Measurements from ENCODE around the gene CD200.

The CD200 gene

DNA sequence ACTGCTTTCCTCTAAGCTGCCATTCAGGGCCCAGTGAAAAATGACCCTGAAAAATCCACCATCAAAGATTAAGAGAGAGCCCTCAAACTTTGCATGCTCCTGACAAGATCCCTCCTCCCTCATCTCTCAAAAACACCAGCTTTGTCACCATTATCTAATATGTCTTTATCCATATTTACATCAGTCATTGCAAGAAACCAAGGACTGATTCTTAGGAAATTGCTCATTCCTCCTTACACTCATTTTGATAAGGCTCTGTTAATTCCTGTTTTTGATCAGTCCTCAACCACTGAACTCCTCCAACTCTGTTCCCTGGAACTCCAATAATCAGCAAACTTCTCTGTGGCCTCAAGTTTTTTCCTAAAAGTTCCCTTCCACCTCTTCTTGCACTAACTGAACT, 51.8 kb downstream of the CD200 start:
- TF ChIP-seq TAF1 (IDR thresholded peaks at IDR 0.05; ENCODE audit: low read depth) (no peak), MAX (IDR thresholded peaks at IDR 0.05) (no peak), ZBTB7A (IDR thresholded peaks at IDR 0.05; ENCODE audit: low read depth) (no peak), NFIC (IDR thresholded peaks at IDR 0.05) (no peak), EP300 (IDR thresholded peaks at IDR 0.05; ENCODE audit: borderline replicate concordance) (no peak), TEAD4 (IDR thresholded peaks at IDR 0.05) (no peak), RAD21 (IDR thresholded peaks at IDR 0.05; ENCODE audit: low read depth) (no peak), TCF12 (IDR thresholded peaks at IDR 0.05; ENCODE audit: low read depth) (no peak), FOXM1 (IDR thresholded peaks at IDR 0.05; ENCODE audit: borderline replicate concordance, low read depth) (no peak), CEBPB (IDR thresholded peaks at IDR 0.05) (no peak), EGR1 (IDR thresholded peaks at IDR 0.05) (no peak), CREB1 (IDR thresholded peaks at IDR 0.05; ENCODE audit: low read depth) (no peak), REST (IDR thresholded peaks at IDR 0.05; ENCODE audit: low read depth) (no peak), YY1 (IDR thresholded peaks at IDR 0.05; ENCODE audit: low read depth) (no peak)
- TF ChIP-seq, protein P1, sequence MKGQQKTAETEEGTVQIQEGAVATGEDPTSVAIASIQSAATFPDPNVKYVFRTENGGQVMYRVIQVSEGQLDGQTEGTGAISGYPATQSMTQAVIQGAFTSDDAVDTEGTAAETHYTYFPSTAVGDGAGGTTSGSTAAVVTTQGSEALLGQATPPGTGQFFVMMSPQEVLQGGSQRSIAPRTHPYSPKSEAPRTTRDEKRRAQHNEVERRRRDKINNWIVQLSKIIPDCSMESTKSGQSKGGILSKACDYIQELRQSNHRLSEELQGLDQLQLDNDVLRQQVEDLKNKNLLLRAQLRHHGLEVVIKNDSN (IDR thresholded peaks at IDR 0.05) = no peak

- TF ChIP-seq YY1 (IDR thresholded peaks at IDR 0.05; ENCODE audit: low read depth) = no peak
- no peak for TF ChIP-seq EGR1 (IDR thresholded peaks at IDR 0.05)
- TF ChIP-seq RAD21 (IDR thresholded peaks at IDR 0.05; ENCODE audit: low read depth) = no peak
- TF ChIP-seq FOXM1 (IDR thresholded peaks at IDR 0.05; ENCODE audit: borderline replicate concordance, low read depth) = no peak
- TF ChIP-seq CREB1 (IDR thresholded peaks at IDR 0.05; ENCODE audit: low read depth) = no peak
Measured at GRCh38 chr3:112388972-112389371, 56.0 kb downstream of the CD200 start.

DNA sequence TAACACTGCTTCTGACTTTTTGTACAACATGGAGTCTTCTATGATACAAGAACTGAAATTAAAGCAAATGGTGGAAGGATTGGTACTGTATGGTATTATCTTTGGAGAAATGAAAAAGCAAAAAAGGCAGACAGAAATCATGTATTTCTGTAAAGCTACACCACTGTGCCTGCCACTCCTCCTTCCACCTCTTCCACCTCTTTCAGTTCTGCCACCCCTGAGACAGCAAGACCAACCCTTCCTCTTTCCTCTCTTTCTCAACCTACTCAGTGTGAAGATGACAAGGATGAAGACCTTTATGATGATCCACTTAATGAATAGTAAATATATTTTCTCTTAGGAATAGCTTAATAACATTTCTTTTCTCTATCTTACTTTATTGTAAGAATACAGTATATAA, 57.0 kb downstream of the CD200 start:
- TF ChIP-seq CEBPB (IDR thresholded peaks at IDR 0.05) = no peak
- TF ChIP-seq, protein P1 (IDR thresholded peaks at IDR 0.05) = no peak
- no peak for TF ChIP-seq EP300 (IDR thresholded peaks at IDR 0.05; ENCODE audit: borderline replicate concordance)
- no peak for TF ChIP-seq RAD21 (IDR thresholded peaks at IDR 0.05; ENCODE audit: low read depth)
- no peak for TF ChIP-seq FOXM1 (IDR thresholded peaks at IDR 0.05; ENCODE audit: borderline replicate concordance, low read depth)
- no peak for TF ChIP-seq MAX (IDR thresholded peaks at IDR 0.05)
- no peak for TF ChIP-seq TCF12 (IDR thresholded peaks at IDR 0.05; ENCODE audit: low read depth)
- TF ChIP-seq YY1 (IDR thresholded peaks at IDR 0.05; ENCODE audit: low read depth) = no peak
- no peak for TF ChIP-seq EGR1 (IDR thresholded peaks at IDR 0.05)
- TF ChIP-seq CREB1 (IDR thresholded peaks at IDR 0.05; ENCODE audit: low read depth) = no peak
- no peak for TF ChIP-seq REST (IDR thresholded peaks at IDR 0.05; ENCODE audit: low read depth)
- no peak for TF ChIP-seq ZBTB7A (IDR thresholded peaks at IDR 0.05; ENCODE audit: low read depth)
- no peak for TF ChIP-seq TEAD4 (IDR thresholded peaks at IDR 0.05)
- no peak for TF ChIP-seq TAF1 (IDR thresholded peaks at IDR 0.05; ENCODE audit: low read depth)
- no peak for TF ChIP-seq NFIC (IDR thresholded peaks at IDR 0.05)

- TF ChIP-seq EP300 (IDR thresholded peaks at IDR 0.05; ENCODE audit: borderline replicate concordance) (no peak), REST (IDR thresholded peaks at IDR 0.05; ENCODE audit: low read depth) (no peak), TCF12 (IDR thresholded peaks at IDR 0.05; ENCODE audit: low read depth) (no peak), FOXM1 (IDR thresholded peaks at IDR 0.05; ENCODE audit: borderline replicate concordance, low read depth) (no peak), TEAD4 (IDR thresholded peaks at IDR 0.05) (no peak), TAF1 (IDR thresholded peaks at IDR 0.05; ENCODE audit: low read depth) (no peak), EGR1 (IDR thresholded peaks at IDR 0.05) (no peak), CREB1 (IDR thresholded peaks at IDR 0.05; ENCODE audit: low read depth) (no peak), MAX (IDR thresholded peaks at IDR 0.05) (no peak), ZBTB7A (IDR thresholded peaks at IDR 0.05; ENCODE audit: low read depth) (no peak)
- TF ChIP-seq, protein P1 (IDR thresholded peaks at IDR 0.05) = no peak
Measured at GRCh38 chr3:112390783-112391641, 58.1 kb downstream of the CD200 start.
